ENCODE data around the gene SSBP4.

DNA sequence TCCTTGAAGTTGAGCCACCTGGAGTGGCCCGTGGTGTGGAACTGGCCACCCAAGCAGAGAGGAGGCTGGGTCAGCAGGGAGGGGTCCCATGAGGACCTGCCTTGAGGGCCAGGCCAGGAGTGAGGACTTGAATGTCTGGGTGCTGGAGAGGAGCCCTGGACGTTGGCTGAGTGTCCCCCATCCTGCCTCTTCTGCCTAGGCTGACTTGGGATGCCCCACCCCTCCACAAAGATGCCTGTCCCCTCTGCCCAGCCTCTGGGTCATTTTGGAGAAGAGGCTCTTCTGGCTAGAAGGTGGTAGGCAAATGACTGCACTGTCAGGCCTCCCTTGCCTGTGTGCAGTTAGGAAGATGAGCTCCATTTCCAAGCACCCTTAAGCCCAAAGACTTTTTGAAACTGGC is 1.7 kb downstream of the SSBP4 start:
- TF ChIP-seq, protein P1, sequence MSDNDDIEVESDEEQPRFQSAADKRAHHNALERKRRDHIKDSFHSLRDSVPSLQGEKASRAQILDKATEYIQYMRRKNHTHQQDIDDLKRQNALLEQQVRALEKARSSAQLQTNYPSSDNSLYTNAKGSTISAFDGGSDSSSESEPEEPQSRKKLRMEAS (IDR thresholded peaks at IDR 0.05): no peak
- TF ChIP-seq, protein P2, sequence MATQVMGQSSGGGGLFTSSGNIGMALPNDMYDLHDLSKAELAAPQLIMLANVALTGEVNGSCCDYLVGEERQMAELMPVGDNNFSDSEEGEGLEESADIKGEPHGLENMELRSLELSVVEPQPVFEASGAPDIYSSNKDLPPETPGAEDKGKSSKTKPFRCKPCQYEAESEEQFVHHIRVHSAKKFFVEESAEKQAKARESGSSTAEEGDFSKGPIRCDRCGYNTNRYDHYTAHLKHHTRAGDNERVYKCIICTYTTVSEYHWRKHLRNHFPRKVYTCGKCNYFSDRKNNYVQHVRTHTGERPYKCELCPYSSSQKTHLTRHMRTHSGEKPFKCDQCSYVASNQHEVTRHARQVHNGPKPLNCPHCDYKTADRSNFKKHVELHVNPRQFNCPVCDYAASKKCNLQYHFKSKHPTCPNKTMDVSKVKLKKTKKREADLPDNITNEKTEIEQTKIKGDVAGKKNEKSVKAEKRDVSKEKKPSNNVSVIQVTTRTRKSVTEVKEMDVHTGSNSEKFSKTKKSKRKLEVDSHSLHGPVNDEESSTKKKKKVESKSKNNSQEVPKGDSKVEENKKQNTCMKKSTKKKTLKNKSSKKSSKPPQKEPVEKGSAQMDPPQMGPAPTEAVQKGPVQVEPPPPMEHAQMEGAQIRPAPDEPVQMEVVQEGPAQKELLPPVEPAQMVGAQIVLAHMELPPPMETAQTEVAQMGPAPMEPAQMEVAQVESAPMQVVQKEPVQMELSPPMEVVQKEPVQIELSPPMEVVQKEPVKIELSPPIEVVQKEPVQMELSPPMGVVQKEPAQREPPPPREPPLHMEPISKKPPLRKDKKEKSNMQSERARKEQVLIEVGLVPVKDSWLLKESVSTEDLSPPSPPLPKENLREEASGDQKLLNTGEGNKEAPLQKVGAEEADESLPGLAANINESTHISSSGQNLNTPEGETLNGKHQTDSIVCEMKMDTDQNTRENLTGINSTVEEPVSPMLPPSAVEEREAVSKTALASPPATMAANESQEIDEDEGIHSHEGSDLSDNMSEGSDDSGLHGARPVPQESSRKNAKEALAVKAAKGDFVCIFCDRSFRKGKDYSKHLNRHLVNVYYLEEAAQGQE (IDR thresholded peaks at IDR 0.05; ENCODE audit: low read depth): no peak

Measured in Ishikawa (cell line).